HepG2 (cell line): ENCODE measurements around the gene WIZ. TPM values are rescaled to one million over a fixed set of nuclear protein-coding genes. Genes with fewer than 3 reads are reported as not detected.
A peak's percentile ranks its signal among the peaks of the same experiment; 100 is the strongest.

ENCODE experiments used
- EP300 ChIP-seq, 3 experiments: sonication (generic) in 1 of 3; formaldehyde crosslinking in 1 of 3; IDR thresholded peaks; 2 replicates each; pipeline versions ENCODE4 v1.5.1 to v1.6.1; 2011 to 2020; ENCODE audit warnings: low read depth in 2 of 3, low read length in 2 of 3, borderline replicate concordance in 1 of 3, improper control_type of control experiment in 1 of 3, mild to moderate bottlenecking in 1 of 3, missing genetic modification reagents in 1 of 3, moderate library complexity in 1 of 3
- HDAC1 ChIP-seq: sonication (generic); formaldehyde crosslinking; IDR thresholded peaks from 2 replicates; pipeline ENCODE4 v1.5.1; 2020; ENCODE audit warnings: mild to moderate bottlenecking, missing genetic modification reagents
- HDAC2 ChIP-seq: sonication (generic); formaldehyde crosslinking; IDR thresholded peaks from 2 replicates; pipeline ENCODE4 v1.4.0; 2020; ENCODE audit warnings: missing genetic modification reagents
- HNF4G ChIP-seq, 2 experiments: sonication (generic) in 1 of 2; formaldehyde crosslinking in 1 of 2; IDR thresholded peaks; 2 replicates each; pipeline versions ENCODE4 v1.4.0 to v1.6.1; 2011 to 2020; ENCODE audit warnings: borderline replicate concordance in 2 of 2, low read depth in 2 of 2, mild to moderate bottlenecking in 2 of 2, low read length in 1 of 2, missing genetic modification reagents in 1 of 2, moderate library complexity in 1 of 2
- MIER3 ChIP-seq: IDR thresholded peaks from 2 replicates; pipeline ENCODE4 v1.6.1; 2016; ENCODE audit warnings: missing compliant biosample characterization, borderline replicate concordance
- NKX3-1 ChIP-seq: sonication (generic); formaldehyde crosslinking; IDR thresholded peaks from 2 replicates; pipeline ENCODE4 v1.5.0; 2020; ENCODE audit warnings: missing genetic modification reagents
- NR2F2 ChIP-seq: IDR thresholded peaks from 2 replicates; pipeline ENCODE4 v1.6.1; 2012; ENCODE audit warnings: low read depth, inconsistent platforms, borderline replicate concordance
- PAWR ChIP-seq: sonication (generic); formaldehyde crosslinking; IDR thresholded peaks from 2 replicates; pipeline ENCODE4 v1.4.0; 2020; ENCODE audit warnings: missing genetic modification reagents, mild to moderate bottlenecking, borderline replicate concordance
- SMARCC2 ChIP-seq: fragments of 450-650 bp; IDR thresholded peaks from 2 replicates; pipeline ENCODE4 v1.6.1; 2017; ENCODE audit warnings: antibody characterized with exemption, mild to moderate bottlenecking
- SOX13 ChIP-seq, 3 experiments: fragments of 450-650 bp in 1 of 3; sonication (generic) in 1 of 3; formaldehyde crosslinking in 1 of 3; IDR thresholded peaks in 2 of 3; conservative IDR thresholded peaks in 1 of 3; 2 replicates each; pipeline versions ENCODE4 v1.5.0 to v1.6.1; 2016 to 2020; ENCODE audit warnings: antibody characterized with exemption in 1 of 3, mild to moderate bottlenecking in 1 of 3, missing compliant biosample characterization in 1 of 3, missing genetic modification reagents in 1 of 3, moderate library complexity in 1 of 3
- ZMYM4 ChIP-seq: sonication (generic); formaldehyde crosslinking; IDR thresholded peaks from 2 replicates; pipeline ENCODE4 v1.8.1; 2023; ENCODE audit warnings: mild to moderate bottlenecking, missing genetic modification reagents
- ZNF121 ChIP-seq: sonication (generic); formaldehyde crosslinking; IDR thresholded peaks from 2 replicates; pipeline ENCODE4 v1.5.0; 2020; ENCODE audit warnings: mild to moderate bottlenecking, missing genetic modification reagents
- ZNF253 ChIP-seq: sonication (generic); formaldehyde crosslinking; IDR thresholded peaks from 2 replicates; pipeline ENCODE4 v1.8.0; 2022; ENCODE audit warnings: mild to moderate bottlenecking, missing genetic modification reagents, borderline replicate concordance
- ZNF263 ChIP-seq: sonication (generic); formaldehyde crosslinking; IDR thresholded peaks from 2 replicates; pipeline ENCODE4 v1.4.0; 2020; ENCODE audit warnings: missing genetic modification reagents
- ZNF296 ChIP-seq: sonication (generic); formaldehyde crosslinking; conservative IDR thresholded peaks from 2 replicates; pipeline ENCODE4 v1.5.0; 2020; ENCODE audit warnings: mild to moderate bottlenecking, missing genetic modification reagents
- ZNF350 ChIP-seq: sonication (generic); formaldehyde crosslinking; IDR thresholded peaks from 2 replicates; pipeline ENCODE4 v1.4.0; 2020; ENCODE audit warnings: mild to moderate bottlenecking, low read depth, missing genetic modification reagents, borderline replicate concordance
- polyA plus RNA-seq, 8 experiments: library from polyadenylated mRNA; depleted of rRNA in 3 of 8; stranded (reverse) in 7 of 8; unstranded in 1 of 8; fragments of >200 nt; fragmentation: Illumina TruSeq in 4 of 8; extraction: Trizol in 4 of 8; gene quantifications; 2 replicates each; pipeline versions ENCODE4 v1.2.1 to v1.2.3, GENCODE V29; 2011 to 2016; ENCODE audit warnings: low read depth in 4 of 8, missing spikeins in 1 of 8, mixed read lengths in 1 of 8; ENCODE audit not compliant: insufficient read depth in 1 of 8
- total RNA-seq, 5 experiments: library from RNA; depleted of rRNA; stranded (reverse); fragments of >200 nt; fragmentation: Illumina TruSeq; extraction: Trizol; gene quantifications; 2 replicates each; pipeline ENCODE4 v1.2.3, GENCODE V29; 2016; ENCODE audit warnings: low read depth in 1 of 5
- TF ChIP-seq, protein P1 (sequence below): sonication (generic); formaldehyde crosslinking; IDR thresholded peaks from 2 replicates; pipeline ENCODE4 v1.4.0; 2020; ENCODE audit warnings: mild to moderate bottlenecking, missing genetic modification reagents
- TF ChIP-seq, protein P2 (sequence below): sonication (generic); formaldehyde crosslinking; IDR thresholded peaks from 2 replicates; pipeline ENCODE4 v1.8.1; 2023; ENCODE audit warnings: mild to moderate bottlenecking, missing genetic modification reagents, borderline replicate concordance
- TF ChIP-seq, protein P3 (sequence below): sonication (generic); formaldehyde crosslinking; IDR thresholded peaks from 2 replicates; pipeline ENCODE4 v1.4.0; 2020; ENCODE audit warnings: mild to moderate bottlenecking, missing genetic modification reagents

WIZ gene
- total and polyA plus RNA-seq, 2 of the 13 experiments (the other 11 are each of a cell fraction or from before 2014, with no cell fraction given), result 4.7 to 4.8 TPM

DNA sequence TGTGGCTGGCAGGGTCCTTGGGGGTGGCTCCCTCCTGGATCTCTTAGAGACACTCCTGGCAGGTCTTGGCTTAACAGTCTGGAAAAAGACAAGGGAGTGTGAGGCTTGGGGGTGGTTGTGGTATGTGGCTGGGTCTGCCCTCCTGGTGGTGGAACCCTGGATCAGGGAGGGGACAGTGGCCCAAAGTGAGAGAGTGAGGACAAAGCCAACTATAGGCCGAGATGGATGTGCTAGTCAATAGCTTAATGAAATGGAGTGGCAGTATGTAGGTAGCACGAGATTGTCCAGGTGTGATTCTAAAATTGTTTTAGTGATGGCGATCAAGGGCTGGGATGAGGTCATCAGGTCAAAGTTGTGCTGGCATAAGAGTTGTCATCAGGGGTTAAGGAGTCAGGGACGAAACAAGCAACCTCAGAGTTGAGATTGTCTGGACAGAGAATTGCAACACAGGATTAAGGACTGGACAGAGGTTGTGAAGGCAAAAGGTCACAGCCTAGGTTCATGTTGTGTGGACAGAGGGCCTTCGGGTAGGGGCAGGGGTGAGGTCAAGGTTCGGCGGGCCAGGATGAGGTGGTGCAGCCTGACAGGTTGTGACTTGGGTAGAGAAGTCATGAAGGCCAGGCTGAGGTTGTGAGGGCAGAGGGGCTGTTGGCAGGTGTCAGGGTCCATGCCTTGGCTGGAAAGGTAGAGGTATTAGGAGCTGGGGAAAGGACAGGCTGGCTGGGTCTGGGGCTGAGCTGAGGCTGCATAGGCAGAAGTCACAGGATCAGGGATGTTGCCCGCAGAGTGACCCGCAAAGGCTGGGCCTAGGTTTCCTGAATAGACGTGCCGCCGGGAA lies 19.1 kb upstream of the WIZ start (continued):
- TF ChIP-seq, protein P1, sequence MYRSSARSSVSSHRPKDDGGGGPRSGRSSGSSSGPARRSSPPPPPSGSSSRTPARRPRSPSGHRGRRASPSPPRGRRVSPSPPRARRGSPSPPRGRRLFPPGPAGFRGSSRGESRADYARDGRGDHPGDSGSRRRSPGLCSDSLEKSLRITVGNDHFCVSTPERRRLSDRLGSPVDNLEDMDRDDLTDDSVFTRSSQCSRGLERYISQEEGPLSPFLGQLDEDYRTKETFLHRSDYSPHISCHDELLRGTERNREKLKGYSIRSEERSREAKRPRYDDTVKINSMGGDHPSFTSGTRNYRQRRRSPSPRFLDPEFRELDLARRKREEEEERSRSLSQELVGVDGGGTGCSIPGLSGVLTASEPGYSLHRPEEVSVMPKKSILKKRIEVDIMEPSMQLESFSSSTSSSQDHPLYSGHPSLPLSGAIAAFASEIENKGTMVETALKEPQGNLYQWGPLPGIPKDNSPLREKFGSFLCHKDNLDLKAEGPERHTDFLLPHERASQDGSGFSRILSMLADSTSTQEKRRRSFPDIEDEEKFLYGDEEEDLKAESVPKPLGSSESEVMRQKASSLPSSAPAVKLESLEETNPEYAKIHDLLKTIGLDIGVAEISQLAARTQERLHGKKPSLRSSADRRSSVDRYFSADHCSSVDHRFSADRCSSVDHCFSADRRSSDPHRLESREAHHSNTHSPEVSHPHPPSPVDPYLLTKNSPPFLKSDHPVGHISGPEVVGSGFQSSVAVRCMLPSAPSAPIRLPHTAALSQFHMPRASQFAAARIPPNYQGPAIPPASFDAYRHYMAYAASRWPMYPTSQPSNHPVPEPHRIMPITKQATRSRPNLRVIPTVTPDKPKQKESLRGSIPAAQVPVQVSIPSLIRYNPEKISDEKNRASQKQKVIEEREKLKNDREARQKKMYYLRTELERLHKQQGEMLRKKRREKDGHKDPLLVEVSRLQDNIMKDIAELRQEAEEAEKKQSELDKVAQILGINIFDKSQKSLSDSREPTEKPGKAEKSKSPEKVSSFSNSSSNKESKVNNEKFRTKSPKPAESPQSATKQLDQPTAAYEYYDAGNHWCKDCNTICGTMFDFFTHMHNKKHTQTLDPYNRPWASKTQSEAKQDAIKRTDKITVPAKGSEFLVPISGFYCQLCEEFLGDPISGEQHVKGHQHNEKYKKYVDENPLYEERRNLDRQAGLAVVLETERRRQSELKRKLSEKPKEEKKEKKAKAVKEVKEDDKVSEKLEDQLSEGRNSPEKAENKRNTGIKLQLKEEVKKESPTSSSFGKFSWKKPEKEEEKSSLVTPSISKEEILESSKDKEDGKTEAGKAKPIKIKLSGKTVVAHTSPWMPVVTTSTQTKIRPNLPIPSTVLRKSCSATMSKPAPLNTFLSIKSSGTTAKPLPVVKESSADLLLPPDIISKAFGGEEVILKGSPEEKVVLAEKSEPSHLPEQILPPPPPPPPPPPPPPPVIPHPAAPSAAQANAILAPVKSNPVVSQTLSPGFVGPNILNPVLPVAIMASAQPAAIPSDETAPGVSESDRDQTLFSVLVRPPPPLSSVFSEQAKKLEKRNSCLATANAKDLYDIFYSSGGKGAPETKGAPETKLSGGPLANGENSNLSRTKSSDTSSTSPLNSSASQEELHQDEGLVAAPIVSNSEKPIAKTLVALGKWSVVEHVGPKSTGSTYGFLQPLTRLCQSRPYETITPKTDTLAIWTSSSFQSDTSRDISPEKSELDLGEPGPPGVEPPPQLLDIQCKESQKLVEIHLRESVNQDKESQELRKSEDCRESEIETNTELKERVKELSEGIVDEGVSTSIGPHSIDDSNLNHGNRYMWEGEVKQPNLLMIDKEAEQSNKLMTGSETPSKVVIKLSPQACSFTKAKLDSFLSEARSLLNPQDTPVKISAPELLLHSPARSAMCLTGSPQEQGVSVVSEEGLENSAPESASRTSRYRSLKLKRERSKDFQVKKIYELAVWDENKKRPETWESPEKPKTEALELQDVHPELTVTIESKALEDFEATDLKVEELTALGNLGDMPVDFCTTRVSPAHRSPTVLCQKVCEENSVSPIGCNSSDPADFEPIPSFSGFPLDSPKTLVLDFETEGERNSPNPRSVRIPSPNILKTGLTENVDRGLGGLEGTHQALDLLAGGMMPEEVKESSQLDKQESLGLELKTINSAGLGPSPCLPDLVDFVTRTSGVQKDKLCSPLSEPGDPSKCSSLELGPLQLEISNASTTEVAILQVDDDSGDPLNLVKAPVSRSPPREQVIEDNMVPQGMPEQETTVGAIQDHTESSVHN (CRISPR knock-in tag), result no peak
- TF ChIP-seq NKX3-1 (CRISPR knock-in tag) (no peak), PAWR (CRISPR knock-in tag) (no peak), ZMYM4 (CRISPR knock-in tag) (peak; percentile 46), MIER3 (no peak), ZNF263 (CRISPR knock-in tag) (no peak), ZNF121 (CRISPR knock-in tag) (0 out of 2 replicates have a peak, but pooled peaks have one; percentile 28), HDAC1 (CRISPR knock-in tag) (peak; percentile 64; the same call in 1 of the 2 replicates), SMARCC2 (no peak), HDAC2 (peak; percentile 25; the same call in 1 of the 2 replicates), NR2F2 (peak; percentile 97), ZNF350 (CRISPR knock-in tag) (0 out of 2 replicates have a peak, but pooled peaks have one; percentile 32), ZNF253 (CRISPR knock-in tag) (no peak), HNF4G (IDR thresholded peaks at IDR 0.05; ENCODE audit: borderline replicate concordance, low read depth, low read length) (peak; percentile 86; the same call in 1 of the 2 replicates), HNF4G (CRISPR knock-in tag; IDR thresholded peaks at IDR 0.05; ENCODE audit: borderline replicate concordance, low read depth) (peak; percentile 54; the same call in 1 of the 2 replicates), SOX13 (IDR thresholded peaks at IDR 0.05) (no peak), SOX13 (CRISPR knock-in tag; conservative IDR thresholded peaks at IDR 0.05 in 1 of 2, IDR thresholded peaks at IDR 0.05 in 1 of 2) (peak in 1 of 2 experiments; percentile 49; a peak in 1 of 4 replicates), ZNF296 (CRISPR knock-in tag) (no peak), EP300 (IDR thresholded peaks at IDR 0.05; ENCODE audit: low read depth in 2 of 2, low read length in 2 of 2) (peak in 1 of 2 experiments; percentile 73; a peak in 1 of 4 replicates), EP300 (CRISPR knock-in tag; IDR thresholded peaks at IDR 0.05; ENCODE audit: borderline replicate concordance) (no peak)
- TF ChIP-seq, protein P2, sequence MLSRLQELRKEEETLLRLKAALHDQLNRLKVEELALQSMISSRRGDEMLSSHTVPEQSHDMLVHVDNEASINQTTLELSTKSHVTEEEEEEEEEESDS (CRISPR knock-in tag), result no peak
- TF ChIP-seq, protein P3, sequence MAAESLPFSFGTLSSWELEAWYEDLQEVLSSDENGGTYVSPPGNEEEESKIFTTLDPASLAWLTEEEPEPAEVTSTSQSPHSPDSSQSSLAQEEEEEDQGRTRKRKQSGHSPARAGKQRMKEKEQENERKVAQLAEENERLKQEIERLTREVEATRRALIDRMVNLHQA (CRISPR knock-in tag), result no peak
